Pulmonary artery endothelial cell (primary cell): ENCODE results near the gene TIGD7. TPM values are rescaled to one million over a fixed set of nuclear protein-coding genes. Genes with fewer than 3 reads are reported as not detected.
"Not testable (repeated sequence)": the region's sequence is repeated elsewhere in the genome, so short reads cannot be mapped to it uniquely, and the experiment has no call there.

Experiments
- DNase-seq: peaks from one replicate; pipeline ENCODE4 v3.0.0-alpha.2; 2011; ENCODE audit warnings: low read depth, low spot score
- total RNA-seq: library from RNA; depleted of rRNA; stranded (reverse); fragments of >200 nt; gene quantifications from 2 replicates; pipeline ENCODE4 v1.2.3, GENCODE V29; 2014

TIGD7 gene
- total RNA-seq, 1 donor from 2014 or later: 3.4 TPM

- DNase-seq: peak; percentile 92
These were observed 22.3 kb downstream of the TIGD7 start, which contains the start of gene ZNF263 for GRCh38 chr16:3282730-3283542. TSS of gene ZNF263 (plus strand) at chr16:3283491. CDS start at chr16:3283819, 328 bp downstream.

- no peak for DNase-seq
These were observed 23.0 kb downstream of the TIGD7 start for GRCh38 chr16:3282103-3282729.

GRCh38 chr16:3281222-3281820 is 23.9 kb downstream of the TIGD7 start:
- no peak for DNase-seq

GRCh38 chr16:3276679-3277078 is 28.6 kb downstream of the TIGD7 start:
- DNase-seq: no peak

- no peak for DNase-seq
These were observed 30.3 kb downstream of the TIGD7 start for GRCh38 chr16:3274947-3275346.

- no peak for DNase-seq
These were observed 30.7 kb downstream of the TIGD7 start for GRCh38 chr16:3274490-3274889.

- DNase-seq: not testable (repeated sequence)
These were observed 33.9 kb downstream of the TIGD7 start for GRCh38 chr16:3271281-3271680.

GRCh38 chr16:3270718-3271117 is 34.5 kb downstream of the TIGD7 start:
- not testable (repeated sequence) for DNase-seq

GRCh38 chr16:3268294-3268693 is 36.9 kb downstream of the TIGD7 start:
- no peak for DNase-seq

- DNase-seq: peak; percentile 26
These were observed 38.2 kb downstream of the TIGD7 start for GRCh38 chr16:3266873-3267537.

GRCh38 chr16:3264137-3265036 is 40.8 kb downstream of the TIGD7 start:
- peak; percentile 91 for DNase-seq

- DNase-seq: no peak
These were observed 42.7 kb downstream of the TIGD7 start for GRCh38 chr16:3262517-3262916.

- no peak for DNase-seq
These were observed 45.4 kb downstream of the TIGD7 start for GRCh38 chr16:3259836-3260235.

- DNase-seq: no peak
These were observed 48.3 kb downstream of the TIGD7 start for GRCh38 chr16:3256866-3257465.

GRCh38 chr16:3256146-3256865 is 48.9 kb downstream of the TIGD7 start, which contains the start of gene MEFV:
TSS of gene MEFV (minus strand) at chr16:3256633. CDS start at chr16:3256587, 46 bp downstream.
- DNase-seq: no peak

- no peak for DNase-seq
These were observed 50.9 kb downstream of the TIGD7 start for GRCh38 chr16:3254309-3254708.

- no peak for DNase-seq
These were observed 52.3 kb downstream of the TIGD7 start for GRCh38 chr16:3252967-3253366.

- DNase-seq: no peak
These were observed 55.8 kb downstream of the TIGD7 start for GRCh38 chr16:3249451-3249850.

GRCh38 chr16:3249020-3249419 is 56.2 kb downstream of the TIGD7 start:
- DNase-seq: no peak
